DMS153 treated with DMSO at 0.1 percent for 48 hours (cell line): ENCODE measurements around the gene JAKMIP2.
A peak's percentile ranks its signal among the peaks of the same experiment; 100 is the strongest.
"Not testable (repeated sequence)": the region's sequence is repeated elsewhere in the genome, so short reads cannot be mapped to it uniquely, and the experiment has no call there.

ENCODE experiments used
- DNase-seq: peaks from one replicate; lab custom pipeline; 2025; ENCODE audit not compliant: unreplicated experiment; lab: John Stamatoyannopoulos, UW

Gene JAKMIP2

DNA sequence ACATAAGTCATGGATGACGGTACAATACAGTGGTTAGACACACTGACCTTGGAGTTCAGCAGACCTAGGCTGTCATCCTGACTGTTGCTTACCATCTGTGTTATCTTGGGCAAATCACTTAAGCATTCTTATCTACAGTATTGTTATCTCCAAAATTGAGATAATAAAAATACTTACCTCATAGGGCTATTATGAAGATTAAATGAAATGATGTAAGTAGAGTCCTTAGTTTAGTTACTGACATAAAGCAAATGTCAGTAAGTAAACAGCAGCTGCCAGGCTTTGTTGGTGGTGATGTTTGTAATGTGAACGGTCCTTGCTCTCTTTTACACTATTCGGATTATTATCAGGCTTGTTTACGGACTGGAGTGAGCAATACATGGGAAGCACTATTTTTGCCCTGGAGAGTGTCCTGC, 165.3 kb downstream of the JAKMIP2 start:
- no peak for DNase-seq

DNA sequence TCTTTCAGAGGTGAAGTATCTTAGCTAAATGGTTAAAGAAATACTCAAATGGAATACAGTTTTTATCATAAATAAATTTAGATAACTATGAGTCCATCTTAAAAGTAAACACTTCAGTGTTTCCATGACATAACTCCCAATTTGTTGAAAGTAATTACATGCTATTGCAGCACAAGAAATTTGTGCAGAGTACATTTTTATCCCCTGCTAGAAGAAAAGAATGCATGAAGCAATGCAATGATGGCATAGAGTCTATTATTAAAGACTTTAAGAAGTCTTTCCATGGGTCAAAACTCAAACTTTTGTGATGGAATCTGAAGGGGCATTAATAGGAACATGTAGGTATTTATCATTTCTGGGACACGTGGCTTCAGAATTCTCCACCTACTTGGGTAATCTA, 166.1 kb downstream of the JAKMIP2 start:
- DNase-seq: no peak

DNA sequence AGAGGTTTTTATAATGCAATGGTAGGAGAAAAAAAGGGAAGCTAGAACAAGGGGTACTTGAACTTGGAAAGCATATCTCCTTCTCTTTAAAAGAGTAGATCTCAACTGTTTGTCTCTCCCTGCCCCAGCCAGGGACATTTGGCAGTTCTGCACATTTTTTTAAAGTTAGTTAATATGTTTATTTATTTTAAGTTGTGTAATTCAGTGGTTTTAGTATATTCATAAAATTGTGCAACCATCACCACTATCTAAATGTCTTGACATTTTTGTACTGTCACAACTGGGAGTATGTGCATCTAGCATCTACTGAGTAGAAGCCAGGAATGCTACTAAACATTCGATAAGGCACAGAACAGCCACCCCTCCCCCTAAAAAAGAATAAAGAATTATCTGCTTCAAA, 169.2 kb downstream of the JAKMIP2 start:
- no peak for DNase-seq

DNA sequence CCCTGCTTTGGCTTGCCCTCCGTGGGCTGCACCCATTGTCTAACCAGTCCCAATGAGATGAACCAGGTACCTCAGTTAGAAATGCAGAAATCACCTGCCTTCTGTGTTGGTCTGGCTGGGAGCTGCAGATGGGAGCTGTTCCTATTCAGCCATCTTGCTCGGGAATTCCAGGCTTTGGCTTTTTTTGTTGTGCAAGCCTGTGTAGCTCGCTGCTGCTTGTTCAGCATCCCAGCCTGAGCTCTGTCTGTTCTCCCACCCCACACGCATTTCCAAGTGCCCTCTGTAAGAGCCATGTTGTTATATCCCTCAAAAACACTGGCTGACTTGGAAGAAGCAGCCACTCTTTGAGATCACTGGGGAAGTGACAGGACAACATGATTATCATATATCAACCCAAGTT, 171.0 kb downstream of the JAKMIP2 start:
- DNase-seq: no peak

DNA sequence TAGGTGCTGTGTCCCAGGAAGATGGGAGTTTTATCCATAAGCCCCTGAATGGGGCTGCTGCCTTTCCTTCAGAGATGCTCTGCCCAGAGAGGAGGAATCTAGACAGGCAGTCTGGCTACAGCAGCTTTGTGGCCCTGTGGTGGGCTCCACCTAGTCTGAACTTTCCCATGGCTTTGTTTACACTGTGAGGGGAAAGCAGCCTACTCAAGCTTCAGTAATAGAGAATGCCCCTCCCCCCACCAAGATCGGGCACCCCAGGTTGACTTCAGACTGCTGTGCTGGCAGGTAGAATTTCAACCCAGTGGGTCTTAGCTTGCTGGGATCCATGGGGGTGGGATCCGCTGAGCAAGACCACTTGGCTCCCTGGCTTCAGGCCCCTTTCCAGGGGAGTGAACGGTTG, 171.7 kb downstream of the JAKMIP2 start:
- no peak for DNase-seq

DNA sequence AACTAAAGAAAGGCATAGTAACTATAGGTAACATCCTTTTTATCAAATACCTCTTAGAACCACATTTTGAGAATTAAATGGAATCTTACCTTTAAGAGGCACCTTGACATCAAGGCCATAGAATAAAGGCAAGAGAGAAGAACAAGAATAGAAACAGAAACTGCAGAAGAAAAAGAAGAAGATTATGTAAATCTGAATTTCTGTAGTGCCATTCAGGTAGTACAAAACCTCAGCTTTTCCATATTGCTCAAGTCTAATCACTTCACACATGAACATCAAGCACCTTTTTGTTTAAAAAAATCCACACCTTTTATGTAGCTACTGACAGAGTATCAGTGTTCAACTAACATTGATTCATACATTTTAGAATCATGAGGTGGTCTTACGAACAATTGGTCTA, 180.9 kb downstream of the JAKMIP2 start:
- no peak for DNase-seq

DNA sequence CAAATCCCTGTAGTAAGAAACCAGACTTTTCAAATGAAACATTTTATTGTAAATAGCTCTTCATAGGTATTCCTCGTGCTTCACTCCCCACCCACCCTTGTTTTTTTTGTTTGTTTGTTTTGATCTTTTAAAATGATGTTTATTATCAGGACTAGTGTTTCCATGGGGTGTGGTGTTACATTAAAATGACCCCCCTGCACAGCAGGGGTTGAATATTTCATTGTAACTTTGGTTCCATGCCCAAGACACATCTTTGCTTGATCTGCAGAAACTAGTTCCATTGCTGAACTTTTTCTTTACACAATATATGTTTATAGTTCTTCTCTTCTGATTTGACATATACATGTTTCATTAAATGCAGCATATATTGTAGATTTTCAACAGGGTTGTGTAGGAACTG, 191.4 kb downstream of the JAKMIP2 start:
- DNase-seq: no peak

DNA sequence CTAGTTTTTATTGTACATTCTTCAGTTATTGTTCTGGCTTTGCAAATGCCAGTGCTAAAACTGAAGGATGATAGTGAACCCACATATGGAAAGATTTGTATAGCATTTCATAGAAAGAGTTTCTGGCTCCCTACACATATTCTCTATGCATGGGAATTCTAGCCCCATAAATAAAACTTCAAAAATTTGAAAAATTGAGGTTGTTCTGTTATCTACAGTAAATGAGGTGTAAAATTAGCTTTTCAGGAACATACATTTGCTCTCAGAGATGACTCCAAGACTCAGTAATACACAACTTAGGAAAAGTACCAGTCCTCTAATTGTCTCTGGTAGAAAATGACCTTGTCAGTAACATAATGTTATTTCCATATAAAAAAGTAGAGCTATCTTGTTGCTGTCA, 192.4 kb downstream of the JAKMIP2 start:
- no peak for DNase-seq

DNA sequence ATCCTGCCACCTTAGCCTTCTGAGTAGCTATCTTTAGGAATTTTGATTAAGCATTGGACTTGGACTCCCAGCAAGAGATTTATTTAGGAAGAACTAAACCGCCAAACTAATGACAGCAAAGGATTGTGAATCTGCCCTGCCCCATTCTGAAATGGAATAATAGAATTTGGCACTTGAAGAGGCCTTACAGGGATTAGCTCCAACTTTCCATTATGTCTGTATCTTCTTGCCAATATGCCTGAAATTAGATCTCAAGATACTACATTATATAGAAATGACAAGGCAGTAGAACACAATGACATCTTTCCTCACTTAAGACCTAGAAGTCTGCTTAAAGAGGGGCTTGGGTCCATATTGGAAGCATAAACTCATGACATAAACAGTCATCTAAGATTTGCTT, 195.7 kb downstream of the JAKMIP2 start:
- no peak for DNase-seq

DNA sequence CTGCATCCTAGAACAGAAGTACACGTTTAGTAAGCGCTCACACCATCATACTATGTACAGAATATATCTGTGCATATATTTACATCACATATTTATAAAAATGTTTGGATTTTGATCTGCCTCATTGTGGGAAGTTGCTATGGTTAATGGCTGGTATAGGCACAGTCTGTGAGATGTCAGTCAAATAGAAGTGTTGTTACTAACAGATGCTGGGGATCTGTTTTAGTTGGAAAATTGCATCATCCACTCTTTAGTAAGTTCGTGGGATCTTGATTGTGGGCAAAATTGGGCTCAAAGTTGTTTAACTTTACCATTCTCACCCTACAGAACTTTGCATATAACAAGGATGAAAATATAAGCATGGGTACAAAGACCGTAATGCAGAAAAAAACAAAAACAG, 196.3 kb downstream of the JAKMIP2 start:
- no peak for DNase-seq

DNA sequence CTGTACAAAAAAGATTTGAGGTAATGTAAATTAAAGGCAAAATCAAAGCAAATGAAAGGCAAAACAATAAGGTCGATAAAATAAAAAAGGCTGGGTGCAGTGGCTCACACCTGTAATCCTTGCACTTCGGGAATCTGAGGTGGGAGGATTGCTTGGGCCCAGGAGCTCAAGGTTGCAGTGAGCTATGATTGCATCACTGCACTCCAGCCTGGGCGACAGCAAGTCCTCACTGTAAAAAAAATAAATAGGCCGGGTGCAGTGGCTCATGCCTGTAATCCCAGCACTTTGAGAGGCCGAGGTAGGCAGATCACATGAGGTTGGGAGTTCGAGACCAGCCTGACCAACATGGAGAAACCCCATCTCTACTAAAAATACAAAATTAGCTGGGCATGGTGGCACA, 200.3 kb downstream of the JAKMIP2 start:
- not testable (repeated sequence) for DNase-seq

DNA sequence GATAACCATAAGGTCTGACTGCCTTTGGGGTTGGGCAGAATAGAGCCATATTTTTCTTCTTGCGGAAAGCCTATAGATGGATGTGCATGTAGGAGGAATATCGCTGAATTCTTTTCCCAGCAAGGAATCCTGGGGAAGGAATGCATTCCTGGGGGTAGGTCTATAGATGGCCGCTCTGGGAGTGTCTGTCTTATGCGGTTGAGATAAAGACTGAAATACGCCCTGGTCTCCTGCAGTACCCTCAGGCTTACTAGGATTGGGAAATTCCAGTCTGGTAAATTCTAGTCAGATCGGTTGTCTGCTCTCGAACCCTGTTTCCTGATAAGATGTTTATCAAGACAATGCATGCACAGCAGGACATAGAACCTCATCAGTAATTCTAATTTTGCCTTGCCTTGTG, 202.1 kb downstream of the JAKMIP2 start:
- not testable (repeated sequence) for DNase-seq

DNA sequence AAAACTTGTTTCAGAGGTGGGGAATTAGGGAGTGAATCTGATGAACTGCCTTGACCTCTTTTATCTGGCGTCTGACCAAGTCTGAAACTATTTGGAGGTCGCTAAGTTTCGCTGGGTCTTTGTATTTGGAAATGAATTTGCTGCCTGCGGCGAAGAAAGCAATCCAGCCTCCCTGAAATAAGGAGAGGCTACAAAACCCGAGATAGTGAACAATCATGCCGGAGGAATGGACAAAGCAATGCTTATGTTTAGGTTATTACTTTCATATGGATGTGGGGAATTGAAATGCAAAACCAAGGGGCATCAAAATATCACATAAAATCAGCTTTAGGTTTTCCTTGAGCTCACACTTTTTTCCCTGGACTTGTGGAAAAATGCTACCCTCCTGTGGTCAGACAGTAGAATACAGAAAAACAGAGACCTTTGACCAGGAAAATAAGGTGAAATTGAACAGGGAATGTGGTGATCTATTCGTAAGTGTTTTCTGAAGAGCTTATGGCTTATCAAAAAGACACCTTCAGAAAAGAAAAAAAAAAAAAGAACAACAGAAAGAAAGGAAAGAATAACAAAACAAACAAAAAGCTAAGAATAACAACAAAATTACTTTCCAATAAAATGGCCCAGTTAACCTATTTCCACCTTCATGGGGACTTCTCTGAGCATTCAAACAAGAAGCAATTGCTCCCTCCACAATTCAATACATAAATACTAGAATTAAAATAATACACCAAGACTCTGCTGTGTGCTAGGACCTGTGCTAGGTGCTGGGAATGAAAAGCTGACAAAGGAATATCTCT, 204.1 kb downstream of the JAKMIP2 start:
- peak; percentile 23 for DNase-seq

DNA sequence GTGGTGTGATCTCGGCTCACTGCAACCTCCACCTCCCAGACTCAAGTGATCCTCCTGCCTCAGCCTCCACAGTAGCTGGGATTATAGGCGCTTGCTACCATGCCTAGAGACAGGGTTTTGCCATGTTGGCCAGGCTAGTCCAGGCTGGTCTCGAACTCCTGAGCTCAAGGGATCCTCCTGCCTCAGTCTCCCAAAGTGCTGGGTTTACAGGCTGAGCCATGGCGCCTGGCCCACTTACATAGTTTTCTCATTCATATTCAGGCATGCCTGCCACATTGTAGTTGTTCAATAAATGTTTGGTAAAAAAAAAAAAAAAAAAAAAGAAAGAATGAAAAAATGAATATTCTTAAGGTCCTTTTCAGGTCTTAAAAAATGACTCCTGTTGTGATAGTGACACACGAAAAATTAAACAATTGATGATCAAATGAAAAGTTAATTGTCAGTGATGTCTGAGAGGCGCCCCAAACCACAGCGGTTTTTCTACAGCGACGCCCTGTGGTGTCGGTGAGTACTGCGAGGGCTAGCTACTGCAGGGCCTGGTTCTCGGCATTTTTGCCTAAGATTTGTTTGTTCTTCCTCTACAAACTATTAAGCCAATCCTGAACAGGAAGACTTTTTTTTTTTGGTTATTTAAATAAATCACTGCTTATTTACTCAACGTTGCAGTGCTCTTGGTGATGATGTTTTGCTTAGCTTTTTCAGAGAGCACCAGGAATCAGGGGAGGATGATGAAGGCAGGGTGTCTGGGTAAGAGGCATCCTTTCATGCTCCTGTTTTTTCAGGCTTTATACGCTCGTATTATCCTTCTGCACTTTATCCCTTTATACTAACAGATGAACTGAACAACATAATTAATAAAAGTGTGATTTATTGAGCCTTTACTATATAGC, 205.6 kb downstream of the JAKMIP2 start:
- no peak for DNase-seq

DNA sequence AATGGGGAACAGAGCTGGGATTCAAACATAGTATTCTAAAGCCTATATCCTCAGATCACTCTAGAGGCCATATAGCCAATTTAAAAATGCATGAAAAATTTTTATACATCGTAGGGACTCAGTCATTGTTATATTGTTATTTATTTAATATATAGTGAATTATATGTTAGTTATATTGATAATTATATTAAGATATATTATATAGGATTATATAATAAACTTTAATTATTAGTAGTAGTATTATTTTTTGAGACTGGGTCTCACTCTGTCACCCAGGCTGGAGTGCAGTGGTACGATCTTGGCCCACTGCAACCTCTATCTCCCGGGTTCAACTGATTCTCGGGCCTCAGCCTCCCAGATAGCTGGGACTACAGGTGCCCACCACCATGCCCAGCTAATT, 206.9 kb downstream of the JAKMIP2 start:
- DNase-seq: no peak

DNA sequence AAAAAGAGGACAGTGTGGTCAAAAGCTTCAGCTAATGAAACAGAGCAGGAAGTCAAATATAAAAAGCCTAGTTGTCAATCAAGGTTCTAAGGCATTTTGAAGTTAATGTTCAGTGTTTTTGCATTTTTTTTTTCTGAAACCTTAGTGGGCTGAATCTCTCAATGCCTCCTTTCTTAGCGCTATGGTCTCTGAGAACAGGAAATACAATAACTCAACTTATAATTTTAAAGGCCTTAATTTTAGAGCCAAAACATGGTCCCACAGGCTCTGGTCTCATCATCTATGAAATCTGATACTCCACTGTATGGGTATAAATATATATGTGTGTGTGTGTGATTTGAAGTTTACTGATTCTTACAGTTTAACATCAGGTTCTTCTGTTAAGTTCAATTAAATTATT, 209.3 kb downstream of the JAKMIP2 start:
- DNase-seq: no peak

DNA sequence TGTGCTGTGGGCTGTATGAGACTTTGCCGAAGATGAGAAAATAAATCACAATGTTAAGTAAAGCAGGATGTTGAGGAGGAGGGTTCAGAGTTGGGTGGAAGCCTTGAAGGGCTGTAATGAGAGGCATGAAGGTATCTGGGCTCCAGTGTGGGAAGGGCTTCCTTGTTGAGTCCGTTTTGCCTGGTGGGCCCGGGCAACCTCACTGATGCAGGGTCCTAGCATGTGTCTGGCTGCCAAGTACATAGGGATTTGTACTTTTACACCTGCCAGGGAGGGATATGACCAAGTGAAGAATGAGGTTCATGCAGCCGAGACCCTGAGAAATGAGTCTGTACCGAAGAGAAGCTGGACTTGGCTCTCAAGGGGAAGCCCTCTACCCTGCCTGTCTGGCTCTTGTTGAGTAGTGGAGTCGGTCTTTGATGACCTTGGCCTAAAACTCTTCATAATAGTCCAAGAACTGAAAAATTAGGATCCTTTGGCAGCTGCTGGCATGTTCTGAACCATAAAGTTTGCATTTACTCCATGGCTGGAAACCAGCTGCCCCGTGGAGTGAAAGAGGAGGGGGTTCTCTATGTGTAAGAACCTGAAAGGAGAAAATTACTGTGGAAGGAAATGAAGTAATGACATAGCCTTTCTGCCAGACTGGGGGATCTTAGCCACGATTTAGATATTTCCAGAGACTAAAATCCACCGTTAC, 213.7 kb downstream of the JAKMIP2 start:
- no peak for DNase-seq

DNA sequence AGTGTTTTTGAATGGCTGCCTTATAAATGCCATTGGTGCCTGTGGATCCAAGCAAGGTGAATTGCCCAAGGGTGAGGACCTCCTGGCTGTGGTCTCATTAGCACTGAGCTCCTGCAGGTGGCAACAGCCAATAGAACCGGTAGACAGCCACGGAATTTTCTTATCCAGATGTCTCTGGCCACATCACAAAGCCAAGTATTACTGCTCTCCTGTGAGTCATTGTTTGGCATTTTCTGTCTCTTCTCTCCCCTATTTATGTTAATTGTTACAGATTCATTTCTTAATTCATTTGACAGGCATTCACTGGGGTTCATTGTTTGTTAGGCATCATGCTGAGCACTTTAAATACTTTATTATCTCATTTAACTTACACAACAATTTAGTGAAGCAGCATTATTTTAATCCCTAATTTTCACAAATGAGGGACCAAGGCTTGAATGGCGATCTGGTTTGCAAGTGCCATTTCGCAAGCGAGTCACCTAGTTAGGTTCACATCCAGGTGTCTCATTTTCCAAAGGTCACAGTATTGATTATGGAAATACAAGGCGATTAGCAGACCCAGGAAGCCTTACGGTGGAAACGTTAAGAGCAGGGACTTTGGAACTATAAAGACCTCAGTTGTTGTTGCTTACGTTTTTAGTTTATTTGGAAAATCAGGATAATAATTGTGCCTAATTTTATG, 214.5 kb downstream of the JAKMIP2 start:
- DNase-seq: no peak

DNA sequence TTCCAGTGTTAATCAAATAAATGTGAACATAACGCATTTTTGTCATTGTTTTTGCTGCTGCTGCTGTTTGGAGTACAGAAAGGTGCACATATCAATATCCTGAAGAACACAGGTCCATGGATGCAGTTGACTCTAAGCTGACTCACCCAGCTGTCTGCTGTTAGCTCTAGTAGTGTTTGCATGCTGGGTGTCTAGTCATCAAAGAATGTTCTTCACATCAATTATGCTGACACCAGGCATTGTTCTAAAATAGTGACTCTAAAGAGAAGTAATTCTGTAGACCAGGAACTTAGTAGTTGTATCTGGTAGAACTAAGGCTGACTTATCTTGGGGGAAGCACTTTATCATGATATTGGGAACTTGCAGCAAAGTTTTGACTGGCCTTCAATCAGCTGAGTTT, 217.0 kb downstream of the JAKMIP2 start:
- no peak for DNase-seq

DNA sequence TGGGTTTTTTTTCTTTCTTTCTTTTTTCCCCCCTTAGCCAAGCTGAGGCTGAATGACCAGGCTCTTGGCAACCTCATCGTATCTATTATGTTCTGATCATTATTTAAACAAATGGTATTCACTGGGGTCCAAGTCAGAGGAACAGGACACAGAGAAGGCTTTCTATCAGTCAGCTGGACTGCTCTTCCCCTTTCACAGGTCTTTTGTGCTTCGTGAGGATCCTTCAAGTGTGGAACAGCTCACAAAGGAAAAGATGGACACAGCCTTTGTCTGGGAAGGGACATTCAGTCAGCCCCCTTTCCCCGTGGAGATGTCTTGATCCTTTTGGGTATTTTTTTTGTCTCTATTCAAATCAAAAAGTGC, 218.4 kb downstream of the JAKMIP2 start:
- DNase-seq: no peak

DNA sequence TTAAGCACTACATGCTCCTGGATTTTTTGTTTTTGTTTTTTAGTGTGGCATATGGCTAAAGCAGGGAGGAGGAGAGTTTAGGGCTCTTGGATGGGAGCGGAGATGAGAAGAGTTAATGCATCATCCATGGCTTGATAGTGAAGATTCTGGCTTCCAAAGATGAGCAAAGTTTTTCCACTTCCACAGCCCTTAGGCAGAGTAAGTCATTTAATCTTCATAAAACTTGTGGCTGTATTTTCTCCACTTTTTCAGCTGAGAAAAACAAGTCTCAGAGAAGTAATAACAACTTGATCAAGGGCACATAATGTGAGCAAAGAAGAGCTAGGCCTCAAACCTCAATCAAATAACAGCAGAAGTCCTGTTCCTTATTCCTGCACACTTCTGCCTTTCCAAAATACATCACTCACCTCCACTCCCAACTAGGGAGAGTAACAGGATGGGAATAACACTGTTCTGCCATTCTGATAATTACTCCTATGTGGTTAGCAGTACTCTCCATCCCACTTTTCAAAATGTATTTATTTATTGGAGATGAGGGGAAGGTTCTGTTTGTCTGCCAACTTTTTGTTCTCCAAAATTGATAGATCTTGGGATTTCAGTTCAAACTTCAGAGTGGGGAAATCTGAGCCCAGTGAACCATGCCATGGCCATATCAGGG, 218.9 kb downstream of the JAKMIP2 start:
- DNase-seq: no peak
